HL-60 (cell line): Measurements from ENCODE around the gene P2RY6.

Experiments used
- DNase-seq, 2 experiments: peaks; one replicate each; pipeline ENCODE4 v3.0.0-alpha.2; 2010 to 2020; ENCODE audit warnings: low read depth in 1 of 2, low spot score in 1 of 2
- H3K27ac ChIP-seq: fragments of 250-450 bp; sonication (Bioruptor Pico); replicated peaks from 2 replicates; pipeline ENCODE4 v1.5.1; 2020; ENCODE audit warnings: mild to moderate bottlenecking, moderate library complexity
- H3K27me3 ChIP-seq: fragments of 250-450 bp; sonication (Bioruptor Pico); 2 replicates; pipeline ENCODE4 v1.5.1; 2021; ENCODE audit warnings: mild to moderate bottlenecking, moderate library complexity; ENCODE audit not compliant: insufficient read depth, poor library complexity, severe bottlenecking
- H3K4me3 ChIP-seq: replicated peaks from 2 replicates; pipeline ENCODE4 v1.5.1; 2011; ENCODE audit warnings: mild to moderate bottlenecking, control low read depth, low read length; ENCODE audit not compliant: insufficient read depth
- CTCF ChIP-seq: IDR thresholded peaks from one replicate; pipeline ENCODE4 v1.5.1; 2011; ENCODE audit warnings: low read length, control low read depth, inconsistent platforms; ENCODE audit not compliant: insufficient read depth
- GABPA ChIP-seq: IDR thresholded peaks from 2 replicates; pipeline ENCODE4 v1.6.1; 2012; ENCODE audit warnings: low read depth
- POLR2AphosphoS5 ChIP-seq: IDR thresholded peaks from 2 replicates; pipeline ENCODE4 v1.6.1; 2012; ENCODE audit warnings: low read depth
- REST ChIP-seq: IDR thresholded peaks from 2 replicates; pipeline ENCODE4 v1.6.1; 2012; ENCODE audit warnings: low read depth; ENCODE audit not compliant: insufficient replicate concordance
- SPI1 ChIP-seq: IDR thresholded peaks from 2 replicates; pipeline ENCODE4 v1.6.1; 2012; ENCODE audit warnings: low read depth, mild to moderate bottlenecking, borderline replicate concordance

Gene P2RY6

GRCh38 chr11:73310076-73310475 is 37.9 kb downstream of the P2RY6 start:
- no peak overlapping the region for H3K4me3 ChIP-seq
- DNase-seq: no peak
- no peak overlapping the region for H3K27ac ChIP-seq
- no peaks in the 10 kb centered on the region for H3K27me3 ChIP-seq
- TF ChIP-seq CTCF: no peak
- TF ChIP-seq SPI1: no peak
- no peak for TF ChIP-seq REST
- no peak for TF ChIP-seq POLR2AphosphoS5
- TF ChIP-seq GABPA: no peak

- DNase-seq: no peak
- H3K27me3 ChIP-seq: no peaks in the 10 kb centered on the region
- H3K27ac ChIP-seq: no peak overlapping the region
- H3K4me3 ChIP-seq: no peak overlapping the region
- TF ChIP-seq CTCF (no peak), SPI1 (no peak), POLR2AphosphoS5 (no peak), GABPA (no peak), REST (no peak)
Measured at GRCh38 chr11:73310661-73311393, 38.7 kb downstream of the P2RY6 start.

- Histone ChIP-seq H3K4me3 (no peak overlapping the region), H3K27ac (no peak overlapping the region), H3K27me3 (no peaks in the 10 kb centered on the region)
- no peak for DNase-seq
- TF ChIP-seq POLR2AphosphoS5: no peak
- TF ChIP-seq REST: no peak
- TF ChIP-seq GABPA: no peak
- TF ChIP-seq CTCF: no peak
- TF ChIP-seq SPI1: no peak
Measured at GRCh38 chr11:73311394-73311869, 39.3 kb downstream of the P2RY6 start.
